ENCODE data around the gene C2CD2. TPM values are rescaled to one million over a fixed set of nuclear protein-coding genes. Genes with fewer than 3 reads are reported as not detected.
A peak's percentile ranks its signal among the peaks of the same experiment; 100 is the strongest.

C2CD2 gene
- total and polyA plus RNA-seq, 2 experiments from 2014 or later, result 4.5 to 16.2 TPM

DNA sequence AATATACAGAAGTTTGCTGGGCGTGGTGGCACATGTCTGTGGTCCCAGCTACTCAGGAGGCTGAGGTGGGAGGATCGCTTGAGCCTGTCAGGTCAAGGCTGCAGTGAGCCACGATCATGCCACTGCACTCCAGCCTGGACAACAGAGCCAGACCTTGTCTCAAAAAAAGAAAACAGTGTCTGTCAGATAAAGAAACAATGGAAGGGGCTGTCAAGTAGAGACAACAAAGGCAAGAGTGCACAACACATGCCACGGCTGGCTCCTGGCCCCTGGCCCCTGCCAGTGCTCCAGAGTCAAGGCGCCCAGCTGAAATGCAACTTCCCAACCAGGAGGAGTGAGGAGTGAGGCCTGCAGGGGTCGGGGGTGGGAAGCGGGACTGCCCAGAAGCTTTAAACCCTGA is 107.3 kb downstream of the C2CD2 start (continued):
- TF ChIP-seq CTCF (conservative IDR thresholded peaks at IDR 0.05; ENCODE audit: low read depth in 2 of 2), result no peak

DNA sequence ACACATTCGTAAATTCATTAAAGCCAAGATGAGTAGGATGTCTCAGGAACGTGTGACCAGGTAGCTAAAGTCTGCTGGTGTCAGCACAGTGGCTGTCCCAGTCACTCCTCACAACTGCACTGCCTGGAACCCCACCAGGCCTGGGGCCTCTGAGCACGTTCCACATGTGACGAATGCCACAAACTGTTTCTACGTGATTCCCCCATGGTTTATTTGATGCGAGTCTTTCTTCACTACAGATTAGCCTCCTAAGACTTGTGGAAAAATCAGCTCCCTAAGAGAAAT is 107.8 kb downstream of the C2CD2 start:
- peak overlapping the region; percentile 50; the same call in 1 of the 2 replicates for H3K27ac ChIP-seq (ENCODE audit: low read depth)
- H3K4me3 Mint-ChIP-seq, result no peak overlapping the region
- H3K27ac Mint-ChIP-seq, result no peak overlapping the region

GRCh38 chr21:41845310-41846032 is 108.3 kb downstream of the C2CD2 start:
- DNase-seq (ENCODE audit: low spot score) (no peak), ATAC-seq (no peak)
- Histone ChIP-seq H3K4me3 (no peak overlapping the region), H3K4me2 (no peak overlapping the region), H3K9me2 (ENCODE audit: insufficient read depth) (no peaks in the 10 kb centered on the region), H3F3A (replicated peaks; ENCODE audit: low read depth) (no peaks in the 10 kb centered on the region; the same call in 1 of the 2 replicates), H2AFZ (no peak overlapping the region), H3K27ac (ENCODE audit: low read depth) (peak overlapping the region; percentile 32; the same call in 1 of the 2 replicates), H3K36me3 (ENCODE audit: insufficient read depth) (peaks cover 3% of the 10 kb centered on the region; the same call in 1 of the 2 replicates), H3K4me1 (ENCODE audit: insufficient read depth) (no peaks in the 10 kb centered on the region), H3K79me2 (replicated peaks; ENCODE audit: insufficient read depth) (no peaks in the 10 kb centered on the region), H3K27me3 (ENCODE audit: insufficient read depth) (no peaks in the 10 kb centered on the region), H4K20me1 (replicated peaks; ENCODE audit: insufficient read depth) (no peaks in the 10 kb centered on the region)
- peaks cover 35% of the 10 kb centered on the region for H3K36me3 Mint-ChIP-seq (ENCODE audit: low read depth)
- H3K27me3 Mint-ChIP-seq (ENCODE audit: insufficient read depth, low read depth, poor library complexity), result peaks cover 16% of the 10 kb centered on the region
- peaks cover 4% of the 10 kb centered on the region; the same call in 2 of the 3 replicates for H3K4me1 Mint-ChIP-seq
- H3K27ac Mint-ChIP-seq, result no peak overlapping the region
- peaks cover 12% of the 10 kb centered on the region for H3K9me3 Mint-ChIP-seq
- TF ChIP-seq ETS1 (IDR thresholded peaks at IDR 0.05), result no peak
- no peak for TF ChIP-seq POLR2AphosphoS5 (IDR thresholded peaks at IDR 0.05; ENCODE audit: low read depth)
- no peak for TF ChIP-seq CTCF (conservative IDR thresholded peaks at IDR 0.05; ENCODE audit: low read depth in 2 of 2)
- no peak overlapping the region for H3K4me3 Mint-ChIP-seq

More for the DNA sequence above, 107.8 kb downstream of the C2CD2 start:
- H3F3A ChIP-seq (replicated peaks; ENCODE audit: low read depth), result no peaks in the 10 kb centered on the region; the same call in 1 of the 2 replicates
- no peak overlapping the region for H2AFZ ChIP-seq
- no peak overlapping the region for H3K4me3 ChIP-seq
- DNase-seq (ENCODE audit: low spot score) (no peak), ATAC-seq (no peak)
- H3K79me2 ChIP-seq (replicated peaks; ENCODE audit: insufficient read depth), result no peaks in the 10 kb centered on the region
- Mint-ChIP-seq H3K9me3 (peaks cover 8% of the 10 kb centered on the region), H3K27me3 (ENCODE audit: insufficient read depth, low read depth, poor library complexity) (peaks cover 16% of the 10 kb centered on the region), H3K4me1 (peaks cover 4% of the 10 kb centered on the region; the same call in 2 of the 3 replicates), H3K36me3 (ENCODE audit: low read depth) (peaks cover 34% of the 10 kb centered on the region)
- H3K9me2 ChIP-seq (ENCODE audit: insufficient read depth), result no peaks in the 10 kb centered on the region
- H3K4me2 ChIP-seq, result no peak overlapping the region
- no peaks in the 10 kb centered on the region for H3K4me1 ChIP-seq (ENCODE audit: insufficient read depth)
- peaks cover 2% of the 10 kb centered on the region; the same call in 1 of the 2 replicates for H3K36me3 ChIP-seq (ENCODE audit: insufficient read depth)
- TF ChIP-seq POLR2AphosphoS5 (IDR thresholded peaks at IDR 0.05; ENCODE audit: low read depth) (no peak), NANOG (IDR thresholded peaks at IDR 0.05; ENCODE audit: borderline replicate concordance) (no peak), ZNF331 (CRISPR knock-in tag; IDR thresholded peaks at IDR 0.05; ENCODE audit: low read depth) (no peak), JUNB (IDR thresholded peaks at IDR 0.05; ENCODE audit: unreplicated experiment) (no peak)
- no peaks in the 10 kb centered on the region for H3K27me3 ChIP-seq (ENCODE audit: insufficient read depth)
- H4K20me1 ChIP-seq (replicated peaks; ENCODE audit: insufficient read depth), result 0 out of 2 replicates have a peak, but pooled peaks cover 2% of the 10 kb centered on the region
